NCI-H2196 treated with DMSO at 0.1 percent for 48 hours (cell line): ENCODE data around the gene BCAR1.
"Not testable (repeated sequence)": the region's sequence is repeated elsewhere in the genome, so short reads cannot be mapped to it uniquely, and the experiment has no call there.

Experiments used
- DNase-seq: peaks from one replicate; lab custom pipeline; 2025; ENCODE audit not compliant: unreplicated experiment; lab: John Stamatoyannopoulos, UW

BCAR1 gene

DNA sequence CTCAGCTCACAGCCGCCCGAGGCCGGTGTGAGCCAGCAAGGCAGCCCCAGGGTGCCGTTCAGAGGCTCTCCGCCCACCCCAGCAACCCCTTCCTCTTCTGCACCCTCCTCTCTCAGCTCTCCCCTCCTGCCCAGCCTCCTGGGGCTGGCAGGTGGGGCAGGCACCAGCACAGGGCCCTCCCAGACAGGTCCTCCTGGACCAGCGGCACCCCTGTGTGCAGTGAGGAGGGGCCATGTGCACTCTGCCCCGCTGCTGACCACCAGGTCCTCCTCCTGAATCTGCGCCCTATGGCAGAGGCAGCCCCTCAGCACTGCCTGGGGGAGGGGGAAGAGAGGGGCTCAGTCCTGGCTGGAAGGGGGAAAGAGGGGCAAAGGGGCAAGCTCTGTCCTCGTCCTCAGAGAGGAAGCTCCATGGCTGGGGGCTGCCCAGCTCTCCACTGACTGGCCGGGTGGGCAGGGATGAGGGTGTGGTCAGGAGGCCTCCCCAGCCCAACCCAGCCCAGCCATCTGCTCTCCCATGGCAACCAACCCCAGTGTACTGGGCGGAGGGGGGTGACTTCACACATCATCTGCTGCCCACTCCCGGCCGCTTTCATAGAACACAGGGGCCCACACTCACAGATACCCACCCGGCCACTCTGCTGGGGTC lies 5.4 kb upstream of the BCAR1 start:
- DNase-seq = no peak

DNA sequence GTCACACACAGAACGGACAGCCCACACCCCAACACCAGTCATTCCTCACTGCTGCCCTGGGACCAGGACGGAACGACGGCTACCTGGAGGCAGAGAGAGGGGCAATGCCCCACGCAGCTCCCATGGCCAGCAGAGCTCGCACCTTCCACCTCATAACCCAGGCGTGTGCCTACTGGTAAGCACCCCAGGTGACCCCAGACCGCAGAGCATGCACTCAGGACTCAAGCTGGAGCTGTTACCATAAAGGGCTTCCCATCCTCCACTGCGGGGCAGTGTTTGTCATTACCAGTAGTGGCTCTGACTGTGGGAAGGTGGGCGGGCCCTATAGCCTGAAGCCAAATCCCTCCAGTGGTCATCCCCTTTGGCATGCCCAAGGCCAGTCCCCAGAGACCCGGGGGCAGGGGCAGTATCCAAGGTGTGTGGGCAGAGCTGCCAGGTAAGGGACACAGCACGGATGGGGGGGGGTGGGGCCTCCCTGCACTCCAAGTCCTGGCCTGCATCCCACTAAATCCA lies 4.7 kb upstream of the BCAR1 start:
- DNase-seq = no peak

DNA sequence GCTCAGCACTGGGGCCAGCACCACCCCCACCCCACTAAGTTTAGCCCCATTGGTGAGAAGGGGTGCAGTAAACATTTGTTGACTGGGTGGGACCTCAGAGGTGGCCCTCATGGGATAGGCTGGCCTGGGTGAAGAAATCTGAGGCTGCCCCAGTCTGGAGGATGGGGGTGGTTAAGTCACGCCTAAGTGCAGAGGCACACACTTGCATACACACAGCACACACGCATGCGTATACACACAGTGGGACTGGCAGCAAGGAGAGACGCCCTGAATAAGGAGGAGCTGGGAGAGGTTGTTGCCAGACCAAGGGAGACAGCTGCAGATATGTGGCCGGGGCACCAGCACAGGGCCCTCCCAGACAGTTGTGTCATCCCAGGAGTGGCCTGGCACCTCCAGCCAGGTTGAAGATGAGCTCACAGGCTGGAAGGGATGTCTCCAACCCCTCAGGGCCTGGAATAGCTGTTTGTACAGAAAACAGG lies 3.0 kb upstream of the BCAR1 start:
- DNase-seq = no peak

DNA sequence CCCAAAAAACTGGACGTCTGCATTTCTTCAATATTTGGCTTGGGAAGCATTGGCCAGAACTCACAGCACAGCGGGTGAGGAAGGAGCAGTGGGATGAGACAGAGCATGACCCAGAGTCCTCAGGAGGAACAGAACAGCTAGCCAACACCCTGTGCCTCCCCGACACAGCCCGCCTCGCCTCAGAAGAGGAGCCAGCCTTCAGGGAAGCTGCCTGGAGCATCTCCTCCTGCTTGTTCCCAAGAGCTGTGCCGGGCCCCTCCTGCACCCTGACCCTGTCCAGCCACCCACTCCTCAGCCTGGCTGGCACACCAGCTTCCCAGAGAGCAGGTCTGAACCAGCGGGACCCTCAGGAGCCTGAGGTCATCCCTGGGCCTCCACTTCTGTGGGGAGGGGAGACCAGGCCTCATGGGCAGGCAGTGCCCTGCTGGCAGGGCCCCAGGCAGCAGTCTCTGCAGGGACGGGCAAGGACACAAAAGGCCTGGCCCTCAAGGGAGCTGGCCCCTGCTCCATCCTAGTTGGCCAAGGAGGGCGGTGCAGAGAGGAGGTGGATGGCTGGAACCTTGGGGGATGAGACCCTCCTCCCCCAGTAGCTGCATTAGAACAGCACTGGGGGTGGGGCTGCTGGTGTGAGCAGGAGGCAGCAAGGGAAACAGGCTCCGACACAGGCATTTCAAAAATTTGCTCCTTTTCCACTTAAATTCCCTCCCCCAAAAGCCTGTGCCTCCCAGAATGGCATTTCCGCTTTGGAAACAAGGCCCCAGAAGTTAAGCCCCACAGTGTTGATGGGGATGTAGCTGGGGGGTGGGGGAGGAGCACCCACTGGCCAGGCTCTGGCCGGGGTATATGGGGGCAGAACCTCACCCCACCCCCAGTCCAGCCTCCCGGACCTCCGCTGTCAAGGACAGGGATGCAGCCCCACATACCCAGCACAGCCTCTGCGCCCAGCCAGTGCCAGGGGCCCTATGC lies 1.8 kb upstream of the BCAR1 start:
- no peak for DNase-seq

GRCh38 chr16:75252049-75252864 lies 833 bp upstream of the BCAR1 start:
- DNase-seq = no peak

- DNase-seq = no peak
Observed at GRCh38 chr16:75250809-75251279, 580 bp downstream of the BCAR1 start.

GRCh38 chr16:75250089-75250808 lies 1.2 kb downstream of the BCAR1 start:
- no peak for DNase-seq

DNA sequence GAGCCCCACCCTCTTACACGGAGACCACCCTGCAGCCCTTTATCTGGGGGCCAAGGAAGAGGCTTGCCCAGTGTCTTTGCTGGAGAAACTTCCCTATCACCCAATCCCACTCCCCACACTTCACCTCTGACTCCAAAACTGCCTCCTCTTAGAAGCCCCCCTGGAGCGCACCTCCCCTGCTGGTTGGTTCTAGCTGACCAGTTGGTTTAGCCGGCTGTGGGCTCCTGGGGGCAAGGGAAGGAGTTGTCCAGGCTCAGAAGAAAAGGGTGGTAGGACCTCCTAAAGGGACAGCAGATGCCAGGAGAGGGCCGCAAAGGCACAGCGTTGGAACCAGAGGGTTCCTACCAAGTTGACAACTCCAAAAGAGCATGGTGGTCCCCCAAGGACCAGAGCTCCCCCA lies 2.0 kb downstream of the BCAR1 start:
- DNase-seq = no peak

DNA sequence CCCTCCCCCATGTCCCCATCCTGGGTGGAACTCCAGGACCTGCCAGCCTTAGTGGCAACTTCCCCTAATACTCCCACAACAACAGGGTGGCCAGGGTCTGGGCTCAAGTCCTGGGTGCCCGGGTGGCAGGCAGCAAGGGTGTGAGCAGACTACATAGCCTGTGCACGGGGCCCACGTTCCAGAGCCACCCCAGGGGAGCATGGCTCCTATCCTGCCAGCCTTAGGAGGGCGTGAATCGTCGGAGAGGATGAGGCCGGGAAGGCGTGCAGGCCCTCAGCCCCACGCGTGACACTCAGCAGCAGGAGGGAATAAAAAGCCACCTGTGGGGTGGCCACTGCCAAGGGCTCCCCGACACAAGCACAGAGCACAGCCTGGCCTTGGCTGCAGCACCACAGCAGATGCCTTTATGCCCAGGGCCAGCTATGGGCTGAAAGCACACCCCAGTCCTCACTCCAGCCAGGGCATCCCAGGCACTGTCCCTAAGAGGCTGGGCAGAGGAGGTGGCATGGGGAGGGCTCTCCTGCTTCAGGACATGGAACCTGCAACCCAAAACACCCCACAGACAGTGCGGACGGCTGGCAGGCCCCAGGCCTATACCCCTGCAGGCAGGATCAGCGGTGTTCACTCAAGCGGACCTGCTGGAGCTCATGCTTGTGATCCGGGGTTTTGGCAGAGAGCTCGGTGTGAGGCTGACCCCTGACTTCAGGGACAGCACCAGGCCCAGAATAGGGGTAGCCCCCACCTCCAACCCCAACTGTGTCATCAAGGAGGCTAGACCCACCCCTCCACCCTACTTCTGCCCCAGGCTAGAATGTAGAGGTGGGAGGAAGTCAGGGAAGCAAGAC lies 2.7 kb downstream of the BCAR1 start:
- no peak for DNase-seq

GRCh38 chr16:75248142-75248535 lies 3.3 kb downstream of the BCAR1 start:
- DNase-seq = no peak

DNA sequence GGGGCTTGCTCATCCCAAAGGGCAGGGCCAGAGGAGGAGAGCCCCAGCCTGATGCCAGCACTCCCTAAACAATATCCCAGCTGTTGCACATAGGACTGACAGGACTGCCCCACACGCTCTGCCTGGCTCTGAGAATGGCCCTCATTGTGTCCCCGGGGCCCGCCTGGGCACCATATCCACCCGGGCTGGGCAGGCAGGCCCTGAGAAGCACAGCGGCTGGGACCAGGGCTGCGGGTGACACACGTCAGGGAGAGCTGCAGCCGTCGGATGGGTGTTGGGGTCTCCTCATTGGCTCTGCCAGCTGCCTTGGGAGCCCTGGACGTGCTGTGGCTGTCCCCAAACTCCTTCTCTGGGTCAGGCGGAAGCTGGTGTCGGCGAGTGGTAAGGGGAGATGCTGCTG lies 4.2 kb downstream of the BCAR1 start:
- no peak for DNase-seq

DNA sequence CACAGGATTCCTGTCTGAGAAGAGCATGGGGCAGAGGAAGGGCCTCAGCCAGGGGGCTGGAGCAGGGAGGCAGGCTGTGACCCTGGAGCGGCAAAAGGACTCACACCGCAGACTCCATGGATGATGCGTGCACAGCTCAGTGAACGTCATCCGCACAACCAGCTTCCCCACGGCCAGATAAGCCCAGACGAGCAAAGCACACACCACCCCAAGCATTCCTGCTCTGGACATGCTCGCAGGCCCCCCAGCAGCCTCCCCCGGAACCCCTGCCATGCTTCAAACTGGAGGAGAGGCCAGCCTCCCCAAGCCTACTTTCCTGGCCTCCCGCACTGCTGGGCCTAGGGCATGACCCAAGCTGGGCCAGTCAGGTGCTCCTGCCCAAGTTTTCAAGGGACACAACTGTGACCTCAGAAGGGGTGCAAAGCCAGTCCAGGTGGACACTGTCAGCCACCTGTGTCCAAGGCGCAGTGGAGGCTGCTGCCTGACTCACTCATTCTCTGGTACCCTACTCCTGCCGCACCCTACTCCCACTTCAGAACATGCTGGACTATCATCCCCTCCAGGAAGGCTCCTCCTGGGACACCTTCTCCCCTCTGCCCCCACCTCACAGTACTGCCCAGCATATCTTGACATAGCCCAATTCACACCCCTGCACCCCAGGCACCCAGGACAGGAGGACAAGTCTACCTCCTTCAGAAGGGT lies 4.8 kb downstream of the BCAR1 start:
- no peak for DNase-seq

DNA sequence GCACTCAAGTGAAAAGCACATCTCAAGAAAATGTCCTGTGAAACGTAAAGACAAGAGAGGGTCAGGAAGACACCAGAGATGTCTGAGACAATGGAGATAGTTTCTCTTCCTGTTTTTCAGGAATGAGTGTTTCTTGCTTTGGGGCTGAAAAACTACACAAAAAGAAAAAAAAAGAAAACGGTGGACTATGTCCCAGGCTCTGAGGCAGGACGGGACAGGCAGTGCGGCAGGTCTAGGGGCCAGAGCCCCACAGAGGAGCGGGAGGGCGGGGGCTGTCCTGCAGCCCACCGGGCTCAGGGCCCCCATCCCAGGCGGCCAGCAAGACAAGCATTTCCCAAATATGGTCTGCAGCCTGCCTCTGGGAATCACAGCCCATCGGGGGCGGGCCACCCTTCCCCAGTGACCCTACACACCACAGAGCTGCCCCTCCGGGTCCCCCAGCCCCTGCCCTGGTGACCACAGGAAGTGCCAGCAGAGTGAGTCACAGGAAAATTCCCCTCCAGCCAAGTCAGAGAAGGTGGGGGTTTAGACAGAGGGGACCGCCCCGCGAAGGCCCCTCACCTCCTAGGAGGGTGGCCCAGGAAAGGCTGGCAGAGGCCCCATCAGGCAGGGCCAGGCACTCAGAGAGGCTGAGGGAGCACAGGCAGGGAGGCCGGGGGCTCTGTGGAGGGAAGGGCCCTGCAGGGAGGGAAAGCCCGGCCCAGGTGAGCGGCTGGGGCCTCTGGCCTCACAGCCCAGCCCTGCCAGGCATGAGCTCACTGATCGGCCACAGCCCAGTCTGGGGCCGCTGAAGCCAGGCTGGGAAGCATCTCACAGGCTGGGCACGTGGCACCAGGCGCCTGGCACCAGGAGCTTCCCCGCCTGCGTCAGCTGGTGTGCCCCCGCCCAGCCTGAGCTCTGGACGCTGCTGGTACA lies 6.3 kb downstream of the BCAR1 start:
- no peak for DNase-seq

DNA sequence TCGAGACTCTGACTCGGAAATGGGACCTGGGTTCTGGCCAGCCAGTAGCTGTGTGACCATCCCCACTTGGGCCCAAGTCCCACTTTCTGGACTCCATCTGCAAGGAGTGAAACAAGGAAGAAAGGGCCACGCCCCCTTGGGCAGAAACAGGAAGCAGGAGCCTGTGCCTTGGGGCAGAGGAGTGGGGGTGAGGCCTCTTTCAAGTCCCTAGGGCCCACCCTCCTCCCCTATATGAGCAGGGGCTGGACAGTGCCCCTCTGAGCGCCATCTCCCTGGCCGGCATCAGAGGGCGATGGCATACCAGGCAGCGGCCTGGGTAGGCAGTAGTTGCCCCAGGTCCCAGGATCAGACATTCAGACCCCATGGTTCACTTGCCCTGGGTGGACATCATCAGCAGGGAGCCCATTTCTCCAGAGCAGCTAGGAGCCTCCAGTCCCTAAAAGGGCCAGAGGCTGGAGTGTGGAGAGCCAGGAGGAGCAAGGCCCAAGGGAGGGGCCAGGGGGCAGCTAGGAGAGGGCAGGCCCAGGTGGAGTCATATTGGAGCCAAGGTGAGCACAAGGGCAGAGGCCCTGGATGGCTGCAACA lies 7.1 kb downstream of the BCAR1 start:
- DNase-seq = no peak

GRCh38 chr16:75243667-75244224 lies 7.7 kb downstream of the BCAR1 start:
- no peak for DNase-seq

DNA sequence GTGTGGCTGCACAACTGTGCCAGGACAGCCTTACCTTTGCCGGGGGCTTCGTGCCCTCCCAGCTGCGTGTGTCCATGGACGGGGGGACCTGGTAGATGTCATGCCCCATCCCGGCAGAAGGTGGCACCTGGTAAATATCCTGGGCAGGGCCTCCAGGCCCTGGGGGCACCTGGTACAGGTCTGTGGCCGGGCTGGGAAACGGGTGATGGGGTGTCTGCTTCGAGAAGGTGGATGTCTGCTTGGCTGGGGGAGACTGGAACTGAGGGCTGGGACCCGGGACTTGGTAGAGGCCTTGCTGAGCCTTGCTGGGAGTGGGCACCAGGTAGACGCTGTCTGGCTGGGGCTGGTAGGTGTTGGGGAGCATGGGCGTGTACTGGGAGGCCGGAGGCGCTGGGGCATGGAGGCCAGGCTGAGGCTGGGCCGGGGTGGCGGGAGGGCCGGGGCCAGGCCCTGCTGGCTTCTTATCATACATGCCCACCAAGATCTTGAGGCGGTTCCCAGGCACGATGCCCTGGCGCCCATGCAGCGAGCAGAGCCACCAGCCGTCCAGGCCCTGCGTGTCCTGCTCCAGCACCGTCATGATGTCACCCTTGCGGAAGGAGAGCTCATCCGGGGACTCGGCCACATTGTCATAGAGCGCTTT lies 8.9 kb downstream of the BCAR1 start:
- not testable (repeated sequence) for DNase-seq

DNA sequence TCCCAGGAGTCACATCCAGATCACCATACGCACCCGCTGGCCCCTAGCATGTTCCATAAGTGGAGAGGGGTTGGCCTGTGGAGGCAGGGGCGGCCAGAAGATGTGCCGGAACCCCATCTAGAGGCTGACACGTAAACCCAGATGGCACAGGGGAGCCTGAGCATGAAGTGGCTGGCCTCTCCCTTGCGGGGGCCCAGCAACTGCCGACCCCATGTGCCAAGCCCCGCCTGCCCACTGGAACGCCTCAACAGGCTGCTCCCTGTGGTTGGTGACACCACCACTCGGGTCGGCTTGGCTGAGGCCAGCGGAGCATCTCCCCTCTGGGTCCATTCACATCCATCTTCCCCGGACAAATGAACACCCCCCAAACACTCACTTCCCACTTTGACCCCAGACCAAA lies 9.5 kb downstream of the BCAR1 start:
- no peak for DNase-seq
